Ovary (tissue), 3 donors: ENCODE data around the gene XAGE1A.
"Not testable (repeated sequence)": the region's sequence is repeated elsewhere in the genome, so short reads cannot be mapped to it uniquely, and the experiment has no call there.

Experiments
- CTCF ChIP-seq, 3 donors: fragments of 450-650 bp in 2 of 3; fragments of 200-600 bp in 1 of 3; IDR thresholded peaks; one replicate each; pipeline versions ENCODE4 v1.5.1 to v1.8.0; 2016 to 2022; ENCODE audit warnings: antibody characterized with exemption in 3 of 3, mild to moderate bottlenecking in 1 of 3
- POLR2A ChIP-seq: fragments of 450-650 bp; IDR thresholded peaks from one replicate; pipeline ENCODE4 v1.6.1; 2017; ENCODE audit warnings: antibody characterized with exemption, mild to moderate bottlenecking, moderate library complexity
- donor health status: DM: no; HTN: no; CAD: no.

- not testable (repeated sequence) for TF ChIP-seq CTCF (IDR thresholded peaks at IDR 0.05); POLR2A
These were observed 43.6 kb upstream of the XAGE1A start for GRCh38 chrX:52452031-52452430.
